Measurements from ENCODE around the gene APH1B. TPM values are rescaled to one million over a fixed set of nuclear protein-coding genes. Genes with fewer than 3 reads are reported as not detected.

The APH1B gene
- total and polyA plus RNA-seq, 2 donors (not counting 3 experiments of a cell fraction or from before 2014, with no cell fraction given), result 14.6 to 24.6 TPM

GRCh38 chr15:63232943-63233342, 44.5 kb upstream of the APH1B start:
- Histone ChIP-seq H3K9me1 (replicated peaks; ENCODE audit: control insufficient read depth, extremely low read depth, insufficient read depth, low read length) (no peaks in the 10 kb centered on the region), H3K9ac (replicated peaks; ENCODE audit: extremely low read depth, insufficient read depth, low read length) (peak overlapping the region; percentile 39), H3K36me3 (ENCODE audit: control insufficient read depth in 2 of 2, extremely low read depth in 1 of 2, insufficient read depth in 2 of 2, low read length in 2 of 2) (no peaks in the 10 kb centered on the region), H3K4me2 (ENCODE audit: insufficient read depth, low read length) (peak overlapping the region; percentile 67), H3K79me2 (ENCODE audit: control insufficient read depth, insufficient read depth, low read length) (peaks cover 38% of the 10 kb centered on the region), H4K20me1 (replicated peaks; ENCODE audit: control insufficient read depth, extremely low read depth, insufficient read depth, low read length) (no peaks in the 10 kb centered on the region), H3K27ac (ENCODE audit: insufficient read depth, low read depth, low read length) (peak overlapping the region; percentile 91), H3K27me3 (ENCODE audit: control insufficient read depth in 2 of 2, insufficient read depth in 2 of 2, low read length in 2 of 2) (no peaks in the 10 kb centered on the region), H3K9me3 (replicated peaks; ENCODE audit: control insufficient read depth, insufficient read depth, low read length) (no peaks in the 10 kb centered on the region), H3K4me3 (replicated peaks in 1 of 3; ENCODE audit: insufficient read depth in 1 of 3, low read depth in 1 of 3, low read length in 3 of 3) (no peak overlapping the region), H3K4me1 (ENCODE audit: control insufficient read depth, extremely low read depth, insufficient read depth, low read length) (peaks cover 52% of the 10 kb centered on the region), H2AFZ (ENCODE audit: low read depth, low read length) (no peak overlapping the region)
- no TSS peak for BruUV-seq (replicated peaks)
- dilution Hi-C loops (cut with MboI; ENCODE audit: extremely low pct_ligation_motif_present, low sequenced_read_pairs), result no loop called here
- ChIA-PET CTCF (interaction anchor here (1.2 to 3.3 kb wide), 8 partner anchors 11 to 169 kb away, joined by 3 to 11 read pairs (median 5); no protein-coding TSS in a partner anchor), POLR2A (no interaction called here)
- DNase-seq (ENCODE audit: low read depth, low spot score), result no peak
- TF ChIP-seq POLR2A (IDR thresholded peaks at IDR 0.05; ENCODE audit: low read depth, low read length) (no peak), CTCF (IDR thresholded peaks at IDR 0.05; ENCODE audit: extremely low read depth in 1 of 2, insufficient read depth in 1 of 2, low read depth in 1 of 2, low read length in 2 of 2) (no peak), JUN (IDR thresholded peaks at IDR 0.05; ENCODE audit: borderline replicate concordance, insufficient read depth, insufficient read length, low read depth) (no peak), GATA2 (IDR thresholded peaks at IDR 0.05; ENCODE audit: insufficient read depth, insufficient read length, low read depth, low read length) (no peak), EZH2 (IDR thresholded peaks at IDR 0.05; ENCODE audit: borderline replicate concordance, low read depth, low read length, severe bottlenecking) (no peak), FOS (IDR thresholded peaks at IDR 0.05; ENCODE audit: borderline replicate concordance, insufficient read depth, low read length) (no peak), MYC (IDR thresholded peaks at IDR 0.05; ENCODE audit: low read depth, low read length) (no peak), POLR2AphosphoS5 (IDR thresholded peaks at IDR 0.05; ENCODE audit: insufficient read depth, low read depth, low read length) (no peak)
- TF ChIP-seq, protein P1, sequence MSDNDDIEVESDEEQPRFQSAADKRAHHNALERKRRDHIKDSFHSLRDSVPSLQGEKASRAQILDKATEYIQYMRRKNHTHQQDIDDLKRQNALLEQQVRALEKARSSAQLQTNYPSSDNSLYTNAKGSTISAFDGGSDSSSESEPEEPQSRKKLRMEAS (IDR thresholded peaks at IDR 0.05; ENCODE audit: insufficient read depth, insufficient read length), result no peak
- intact Hi-C loops (cut with micrococcal nuclease), result loop anchor here (1.0 to 5.0 kb wide), 2 partner anchors 43 to 386 kb away; no protein-coding TSS in a partner anchor
- no peak for FAIRE-seq
